Measurements from ENCODE around the gene PPP1R37. TPM values are rescaled to one million over a fixed set of nuclear protein-coding genes. Genes with fewer than 3 reads are reported as not detected.

Gene PPP1R37
- polyA plus RNA-seq, 3 donors: 0.10 to 11.8 (median 0.22) TPM

DNA sequence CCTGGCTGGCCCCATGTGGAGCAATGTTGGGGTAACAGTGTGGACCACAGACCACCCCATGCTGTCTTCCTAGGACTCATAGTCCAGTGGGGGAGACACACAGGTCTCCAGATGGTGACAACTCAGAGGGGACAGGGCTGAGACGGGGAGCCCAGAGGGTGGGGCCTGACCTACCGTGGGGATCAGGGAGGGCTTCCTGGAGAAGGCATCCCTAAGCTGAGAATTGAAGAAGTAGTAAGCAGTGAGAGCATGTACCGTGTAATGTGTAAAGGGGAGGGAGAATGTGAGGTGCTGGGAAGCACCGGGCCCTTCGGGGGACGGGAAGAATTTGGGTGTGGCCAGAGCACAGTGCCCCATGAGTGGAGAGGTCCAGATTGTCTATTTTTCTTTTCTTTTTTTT lies 31.0 kb downstream of the PPP1R37 start:
- 93% methylated on average over 5 of the region's 6 CpGs for WGBS (ENCODE audit: insufficient coverage)
- Histone ChIP-seq H3K9me3 (replicated peaks in 1 of 2; ENCODE audit: control insufficient read depth in 1 of 2, insufficient read depth in 1 of 2, low read length in 2 of 2) (no peaks in the 10 kb centered on the region), H4K20me1 (ENCODE audit: insufficient read depth, low read length) (peaks cover 69% of the 10 kb centered on the region), H2AFZ (ENCODE audit: insufficient read depth, low read depth, low read length, poor library complexity, severe bottlenecking) (no peak overlapping the region), H3K4me1 (ENCODE audit: control insufficient read depth in 1 of 2, insufficient read depth in 2 of 2, low read length in 2 of 2) (no peaks in the 10 kb centered on the region), H3K4me3 (replicated peaks in 1 of 3; ENCODE audit: low read depth in 2 of 3, low read length in 3 of 3) (no peak overlapping the region), H3K27ac (ENCODE audit: low read depth in 1 of 2, low read length in 2 of 2) (no peak overlapping the region), H3K36me3 (replicated peaks in 1 of 2; ENCODE audit: control insufficient read depth in 1 of 2, insufficient read depth in 2 of 2, low read length in 2 of 2) (no peaks in the 10 kb centered on the region), H3K27me3 (ENCODE audit: control insufficient read depth in 2 of 2, insufficient read depth in 2 of 2, low read length in 2 of 2) (no peaks in the 10 kb centered on the region), H3K4me2 (replicated peaks; ENCODE audit: extremely low read depth, low read length, poor library complexity, severe bottlenecking) (no peak overlapping the region), H3K9ac (ENCODE audit: insufficient read depth, low read length, poor library complexity, severe bottlenecking) (peak overlapping the region; percentile 4), H3K79me2 (ENCODE audit: insufficient read depth, low read length) (peaks cover 55% of the 10 kb centered on the region)
- Mint-ChIP-seq H3K36me3 (peaks cover 4 to 8% of the 10 kb centered on the region in 2 donors), H3K27ac (peak overlapping the region in 1 of 7 donors; percentile 79), H3K4me1 (peaks cover 11% of the 10 kb centered on the region), H3K4me3 (no peak overlapping the region), H3K27me3 (ENCODE audit: low read depth in 3 of 3) (peaks cover 0 to 4% (median 0%) of the 10 kb centered on the region in 3 donors), H3K9me3 (no peaks in the 10 kb centered on the region)
- TF ChIP-seq, protein P1, sequence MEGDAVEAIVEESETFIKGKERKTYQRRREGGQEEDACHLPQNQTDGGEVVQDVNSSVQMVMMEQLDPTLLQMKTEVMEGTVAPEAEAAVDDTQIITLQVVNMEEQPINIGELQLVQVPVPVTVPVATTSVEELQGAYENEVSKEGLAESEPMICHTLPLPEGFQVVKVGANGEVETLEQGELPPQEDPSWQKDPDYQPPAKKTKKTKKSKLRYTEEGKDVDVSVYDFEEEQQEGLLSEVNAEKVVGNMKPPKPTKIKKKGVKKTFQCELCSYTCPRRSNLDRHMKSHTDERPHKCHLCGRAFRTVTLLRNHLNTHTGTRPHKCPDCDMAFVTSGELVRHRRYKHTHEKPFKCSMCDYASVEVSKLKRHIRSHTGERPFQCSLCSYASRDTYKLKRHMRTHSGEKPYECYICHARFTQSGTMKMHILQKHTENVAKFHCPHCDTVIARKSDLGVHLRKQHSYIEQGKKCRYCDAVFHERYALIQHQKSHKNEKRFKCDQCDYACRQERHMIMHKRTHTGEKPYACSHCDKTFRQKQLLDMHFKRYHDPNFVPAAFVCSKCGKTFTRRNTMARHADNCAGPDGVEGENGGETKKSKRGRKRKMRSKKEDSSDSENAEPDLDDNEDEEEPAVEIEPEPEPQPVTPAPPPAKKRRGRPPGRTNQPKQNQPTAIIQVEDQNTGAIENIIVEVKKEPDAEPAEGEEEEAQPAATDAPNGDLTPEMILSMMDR (IDR thresholded peaks at IDR 0.05): no peak
- DNase-seq: no peak
- intact Hi-C loops (cut with micrococcal nuclease): no loop called here

DNA sequence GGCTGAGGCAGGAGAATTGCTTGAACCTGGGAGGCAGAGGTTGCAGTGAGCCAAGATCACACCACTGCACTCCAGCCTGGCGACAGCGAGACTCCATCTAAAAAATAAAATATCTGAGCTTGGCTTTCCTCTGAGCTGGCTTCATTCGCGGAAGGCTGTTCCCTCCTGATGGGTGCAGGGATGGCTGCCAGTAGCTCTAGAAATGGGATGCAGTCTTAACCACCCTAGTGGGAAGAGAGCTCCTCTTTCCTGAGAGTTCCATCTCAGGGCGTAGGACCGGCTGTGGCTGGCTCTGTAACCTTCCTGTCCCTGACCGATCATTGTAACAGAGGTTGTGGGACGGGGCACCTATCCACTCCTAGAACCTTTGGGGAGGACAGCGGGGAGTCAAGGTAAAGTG lies 32.4 kb downstream of the PPP1R37 start:
- H3K4me2 ChIP-seq (replicated peaks; ENCODE audit: extremely low read depth, low read length, poor library complexity, severe bottlenecking): no peak overlapping the region
- no peak overlapping the region for H3K27ac ChIP-seq (ENCODE audit: low read depth in 1 of 2, low read length in 2 of 2)
- no peaks in the 10 kb centered on the region for H3K27me3 ChIP-seq (ENCODE audit: control insufficient read depth in 2 of 2, insufficient read depth in 2 of 2, low read length in 2 of 2)
- no peak overlapping the region for H3K4me3 Mint-ChIP-seq
- no peak overlapping the region for H3K9ac ChIP-seq (ENCODE audit: insufficient read depth, low read length, poor library complexity, severe bottlenecking)
- H2AFZ ChIP-seq (ENCODE audit: insufficient read depth, low read depth, low read length, poor library complexity, severe bottlenecking): no peak overlapping the region
- peaks cover 11% of the 10 kb centered on the region for H3K4me1 Mint-ChIP-seq
- intact Hi-C loops (cut with micrococcal nuclease): no loop called here
- no peak overlapping the region for H3K4me3 ChIP-seq (replicated peaks in 1 of 3; ENCODE audit: low read depth in 2 of 3, low read length in 3 of 3)
- 100% methylated on average over 6 of the region's 9 CpGs for WGBS (ENCODE audit: insufficient coverage)
- no peak for DNase-seq
- peaks cover 48% of the 10 kb centered on the region for H3K79me2 ChIP-seq (ENCODE audit: insufficient read depth, low read length)
- peaks cover 0 to 3% (median 0%) of the 10 kb centered on the region in 3 donors for H3K27me3 Mint-ChIP-seq (ENCODE audit: low read depth in 3 of 3)
- TF ChIP-seq, protein P1 (IDR thresholded peaks at IDR 0.05): no peak
- H3K27ac Mint-ChIP-seq: no peak overlapping the region
- H3K9me3 Mint-ChIP-seq: no peaks in the 10 kb centered on the region
- H3K36me3 ChIP-seq (replicated peaks in 1 of 2; ENCODE audit: control insufficient read depth in 1 of 2, insufficient read depth in 2 of 2, low read length in 2 of 2): no peaks in the 10 kb centered on the region
- H3K4me1 ChIP-seq (ENCODE audit: control insufficient read depth in 1 of 2, insufficient read depth in 2 of 2, low read length in 2 of 2): no peaks in the 10 kb centered on the region
- H3K9me3 ChIP-seq (replicated peaks in 1 of 2; ENCODE audit: control insufficient read depth in 1 of 2, insufficient read depth in 1 of 2, low read length in 2 of 2): no peaks in the 10 kb centered on the region
- H3K36me3 Mint-ChIP-seq: peaks cover 0 to 2% of the 10 kb centered on the region in 2 donors
- H4K20me1 ChIP-seq (ENCODE audit: insufficient read depth, low read length): peaks cover 61% of the 10 kb centered on the region
